WTC11 (cell line): ENCODE results near the gene HERPUD2.

Source experiments
- ZBTB21 ChIP-seq: sonication (generic); formaldehyde crosslinking; IDR thresholded peaks from 2 replicates; pipeline ENCODE4 v1.8.1; 2023; ENCODE audit warnings: mild to moderate bottlenecking, missing genetic modification reagents, borderline replicate concordance
- ZNF232 ChIP-seq: sonication (generic); formaldehyde crosslinking; IDR thresholded peaks from 2 replicates; pipeline ENCODE4 v1.8.0; 2022; ENCODE audit warnings: mild to moderate bottlenecking, missing genetic modification reagents
- TF ChIP-seq, protein P1 (sequence below): fragments of 200-600 bp; IDR thresholded peaks from 2 replicates; pipeline ENCODE4 v1.8.0; 2022; ENCODE audit warnings: antibody characterized with exemption
- TF ChIP-seq, protein P2 (sequence below): sonication (generic); formaldehyde crosslinking; IDR thresholded peaks from 2 replicates; pipeline ENCODE4 v1.8.0; 2022; ENCODE audit warnings: mild to moderate bottlenecking, missing genetic modification reagents
- TF ChIP-seq, protein P3 (sequence below): sonication (generic); formaldehyde crosslinking; IDR thresholded peaks from 2 replicates; pipeline ENCODE4 v1.8.1; 2022; ENCODE audit warnings: mild to moderate bottlenecking, moderate library complexity, missing genetic modification reagents

DNA sequence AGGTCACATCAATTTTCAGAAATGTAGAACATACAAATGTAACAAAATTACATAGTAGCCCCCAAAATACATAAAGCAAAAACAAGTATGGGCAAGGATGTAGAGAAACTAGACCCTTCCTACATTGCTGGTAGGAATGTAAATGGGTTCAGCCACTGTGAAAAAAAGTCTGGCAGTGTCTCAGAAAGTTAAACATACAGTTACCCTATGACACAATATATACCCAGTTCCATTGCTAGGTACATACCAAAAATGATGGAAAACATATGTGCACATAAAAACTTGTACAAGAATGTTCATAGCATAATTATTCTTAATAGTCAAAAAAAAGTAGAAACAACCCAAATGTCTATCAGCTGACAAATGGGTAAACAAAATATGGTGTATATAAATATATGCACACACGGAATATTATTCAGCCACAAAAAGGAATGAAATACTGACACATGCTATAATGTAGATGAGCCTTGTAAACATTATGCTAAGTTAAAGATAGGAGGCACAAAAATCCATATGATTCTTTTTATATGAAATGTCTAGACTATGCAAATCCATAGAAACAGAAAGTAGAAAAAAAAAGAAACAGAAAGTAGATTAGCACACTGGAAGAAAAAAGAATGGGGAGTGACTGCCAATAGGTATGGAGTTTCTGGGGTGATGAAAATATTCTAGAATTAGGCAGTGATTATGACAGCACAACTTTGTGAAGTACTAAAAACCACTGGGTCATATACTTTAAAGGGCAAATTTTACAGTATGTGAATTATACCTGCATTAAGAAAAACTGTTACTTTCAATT is 13.5 kb downstream of the HERPUD2 start:
- TF ChIP-seq, protein P1, sequence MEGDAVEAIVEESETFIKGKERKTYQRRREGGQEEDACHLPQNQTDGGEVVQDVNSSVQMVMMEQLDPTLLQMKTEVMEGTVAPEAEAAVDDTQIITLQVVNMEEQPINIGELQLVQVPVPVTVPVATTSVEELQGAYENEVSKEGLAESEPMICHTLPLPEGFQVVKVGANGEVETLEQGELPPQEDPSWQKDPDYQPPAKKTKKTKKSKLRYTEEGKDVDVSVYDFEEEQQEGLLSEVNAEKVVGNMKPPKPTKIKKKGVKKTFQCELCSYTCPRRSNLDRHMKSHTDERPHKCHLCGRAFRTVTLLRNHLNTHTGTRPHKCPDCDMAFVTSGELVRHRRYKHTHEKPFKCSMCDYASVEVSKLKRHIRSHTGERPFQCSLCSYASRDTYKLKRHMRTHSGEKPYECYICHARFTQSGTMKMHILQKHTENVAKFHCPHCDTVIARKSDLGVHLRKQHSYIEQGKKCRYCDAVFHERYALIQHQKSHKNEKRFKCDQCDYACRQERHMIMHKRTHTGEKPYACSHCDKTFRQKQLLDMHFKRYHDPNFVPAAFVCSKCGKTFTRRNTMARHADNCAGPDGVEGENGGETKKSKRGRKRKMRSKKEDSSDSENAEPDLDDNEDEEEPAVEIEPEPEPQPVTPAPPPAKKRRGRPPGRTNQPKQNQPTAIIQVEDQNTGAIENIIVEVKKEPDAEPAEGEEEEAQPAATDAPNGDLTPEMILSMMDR = no peak
- TF ChIP-seq ZBTB21 (CRISPR knock-in tag) = no peak
- TF ChIP-seq, protein P2, sequence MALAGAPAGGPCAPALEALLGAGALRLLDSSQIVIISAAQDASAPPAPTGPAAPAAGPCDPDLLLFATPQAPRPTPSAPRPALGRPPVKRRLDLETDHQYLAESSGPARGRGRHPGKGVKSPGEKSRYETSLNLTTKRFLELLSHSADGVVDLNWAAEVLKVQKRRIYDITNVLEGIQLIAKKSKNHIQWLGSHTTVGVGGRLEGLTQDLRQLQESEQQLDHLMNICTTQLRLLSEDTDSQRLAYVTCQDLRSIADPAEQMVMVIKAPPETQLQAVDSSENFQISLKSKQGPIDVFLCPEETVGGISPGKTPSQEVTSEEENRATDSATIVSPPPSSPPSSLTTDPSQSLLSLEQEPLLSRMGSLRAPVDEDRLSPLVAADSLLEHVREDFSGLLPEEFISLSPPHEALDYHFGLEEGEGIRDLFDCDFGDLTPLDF (CRISPR knock-in tag) = no peak
- TF ChIP-seq, protein P3, sequence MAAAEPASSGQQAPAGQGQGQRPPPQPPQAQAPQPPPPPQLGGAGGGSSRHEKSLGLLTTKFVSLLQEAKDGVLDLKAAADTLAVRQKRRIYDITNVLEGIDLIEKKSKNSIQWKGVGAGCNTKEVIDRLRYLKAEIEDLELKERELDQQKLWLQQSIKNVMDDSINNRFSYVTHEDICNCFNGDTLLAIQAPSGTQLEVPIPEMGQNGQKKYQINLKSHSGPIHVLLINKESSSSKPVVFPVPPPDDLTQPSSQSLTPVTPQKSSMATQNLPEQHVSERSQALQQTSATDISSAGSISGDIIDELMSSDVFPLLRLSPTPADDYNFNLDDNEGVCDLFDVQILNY (CRISPR knock-in tag) = no peak
- no peak for TF ChIP-seq ZNF232 (CRISPR knock-in tag)
